Naive thymus-derived CD8-positive, alpha-beta T cell (primary cell): ENCODE data around the gene SLC25A47. TPM values are rescaled to one million over a fixed set of nuclear protein-coding genes. Genes with fewer than 3 reads are reported as not detected.
"Not testable (repeated sequence)": the region's sequence is repeated elsewhere in the genome, so short reads cannot be mapped to it uniquely, and the experiment has no call there.

ENCODE experiments used
- ATAC-seq, 2 donors: fragments of 150-1000 bp; cut with Tn5 transposase in 1 of 2; sonication (Bioruptor Pico), chemical (Tn5 transposase) in 1 of 2; 1 replicate in 1 of 2; 2 replicates in 1 of 2; pipeline ENCODE4 v1.10.0; 2021; ENCODE audit warnings: mild to moderate bottlenecking in 2 of 2, moderate library complexity in 2 of 2
- POLR2A ChIA-PET: fragments of 350-600 bp; sonication (Branson Sonifier 250); formaldehyde crosslinking; loops from one replicate; lab custom pipeline; 2021; ENCODE audit warnings: antibody characterized with exemption; lab: Charles Lee
- DNase-seq, 10 donors: peaks; one replicate each; pipeline versions ENCODE4 v3.0.0 to v3.0.0-alpha.2; 2020 to 2022
- H3K27ac Mint-ChIP-seq, 10 donors: one replicate each; pipeline ENCODE4 v1.8.0; 2020 to 2022; ENCODE audit warnings: mild to moderate bottlenecking in 10 of 10, mixed read lengths in 10 of 10, moderate library complexity in 4 of 10, inconsistent platforms in 1 of 10
- H3K27me3 Mint-ChIP-seq, 5 donors: one replicate each; pipeline ENCODE4 v1.8.0; 2021 to 2022; ENCODE audit warnings: mixed read lengths in 5 of 5
- H3K36me3 Mint-ChIP-seq, 3 donors: one replicate each; pipeline ENCODE4 v1.8.0; 2020 to 2022; ENCODE audit warnings: mixed read lengths in 3 of 3, mild to moderate bottlenecking in 2 of 3, inconsistent platforms in 1 of 3
- H3K4me1 Mint-ChIP-seq, 4 donors: one replicate each; pipeline ENCODE4 v1.8.0; 2021 to 2022; ENCODE audit warnings: mixed read lengths in 4 of 4
- H3K4me3 Mint-ChIP-seq, 10 donors: one replicate each; pipeline ENCODE4 v1.8.0; 2020 to 2022; ENCODE audit warnings: mild to moderate bottlenecking in 10 of 10, mixed read lengths in 10 of 10, moderate library complexity in 6 of 10, inconsistent platforms in 1 of 10
- H3K9me3 Mint-ChIP-seq, 9 donors: one replicate each; pipeline ENCODE4 v1.8.0; 2020 to 2022; ENCODE audit warnings: mixed read lengths in 9 of 9, mild to moderate bottlenecking in 3 of 9, inconsistent platforms in 1 of 9, moderate library complexity in 1 of 9
- polyA plus RNA-seq, 3 donors: library from polyadenylated mRNA; unstranded; fragments of 300-500 nt; fragmentation: Illumina TruSeq; gene quantifications; one replicate each; pipeline ENCODE4 v1.2.3, GENCODE V29; 2021
- total RNA-seq, 8 experiments: library from RNA in 2 of 8; stranded (reverse) in 2 of 8; gene quantifications; one replicate each; pipeline ENCODE4 v1.2.3 and lab custom pipeline; 2021 to 2026

SLC25A47 gene
- total and polyA plus RNA-seq, 5 experiments from 2014 or later, result not detected

DNA sequence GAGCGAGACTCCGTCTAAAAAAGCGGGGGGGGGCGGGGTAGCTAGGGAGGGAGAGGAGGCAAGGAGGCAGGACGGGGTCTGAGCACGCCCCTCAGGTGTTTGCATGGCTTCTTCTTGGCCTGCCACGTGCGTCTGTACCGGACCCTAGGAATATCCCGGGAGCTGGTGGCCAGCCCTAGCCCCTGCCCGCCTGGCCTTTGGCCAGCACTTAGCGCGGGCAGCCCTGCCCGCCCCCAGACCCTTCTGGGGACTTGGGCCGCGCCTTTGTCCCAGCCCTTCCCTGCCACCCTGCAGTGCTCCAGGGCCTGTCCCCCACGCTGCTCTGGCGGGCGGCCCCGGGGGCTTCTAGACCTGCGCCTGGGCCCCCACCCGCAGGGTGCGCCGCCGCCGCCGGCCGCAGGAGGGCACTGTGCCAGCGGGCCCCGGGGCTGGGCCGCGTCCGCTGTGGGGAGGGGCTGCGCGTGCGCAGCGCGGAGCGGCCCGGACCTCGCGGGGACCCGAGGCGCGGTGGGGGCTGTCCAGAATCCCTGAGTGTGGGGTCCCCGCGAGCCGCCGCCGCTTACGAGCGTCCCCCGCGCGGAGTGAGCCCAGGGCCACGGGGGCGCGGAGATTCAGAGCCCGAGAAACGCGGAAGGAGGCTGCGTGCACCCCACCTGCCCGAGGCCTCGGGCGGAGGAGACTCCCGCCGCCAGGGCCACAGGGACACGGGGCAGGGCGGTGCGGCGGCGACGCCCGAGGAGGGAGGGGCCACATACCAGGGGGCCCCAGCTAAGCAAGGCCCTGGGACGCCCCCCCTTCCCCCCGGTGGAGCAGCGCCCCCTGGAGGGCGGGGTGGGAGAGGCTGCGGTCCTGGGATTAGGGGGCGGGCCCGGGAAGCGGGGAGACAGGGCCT, 37.9 kb upstream of the SLC25A47 start:
- Mint-ChIP-seq H3K27me3 (no peaks in the 10 kb centered on the region), H3K9me3 (no peaks in the 10 kb centered on the region), H3K27ac (peak overlapping the region in 8 of 10 donors; percentile 58 to 96 (median 83)), H3K4me1 (peaks cover 7 to 16% (median 10%) of the 10 kb centered on the region in 4 donors), H3K4me3 (peak overlapping the region; percentile 19 to 92 (median 75)), H3K36me3 (peaks cover 0 to 8% (median 0%) of the 10 kb centered on the region in 3 donors)
- DNase-seq (peak; percentile 70 to 89 (median 83)), ATAC-seq (peak; percentile 86 to 90)
- POLR2A ChIA-PET, result interaction anchor here (0.7 to 2.1 kb wide), 5 partner anchors 28 to 92 kb away, joined by 3 to 6 read pairs (median 5); a partner anchor contains a TSS

DNA sequence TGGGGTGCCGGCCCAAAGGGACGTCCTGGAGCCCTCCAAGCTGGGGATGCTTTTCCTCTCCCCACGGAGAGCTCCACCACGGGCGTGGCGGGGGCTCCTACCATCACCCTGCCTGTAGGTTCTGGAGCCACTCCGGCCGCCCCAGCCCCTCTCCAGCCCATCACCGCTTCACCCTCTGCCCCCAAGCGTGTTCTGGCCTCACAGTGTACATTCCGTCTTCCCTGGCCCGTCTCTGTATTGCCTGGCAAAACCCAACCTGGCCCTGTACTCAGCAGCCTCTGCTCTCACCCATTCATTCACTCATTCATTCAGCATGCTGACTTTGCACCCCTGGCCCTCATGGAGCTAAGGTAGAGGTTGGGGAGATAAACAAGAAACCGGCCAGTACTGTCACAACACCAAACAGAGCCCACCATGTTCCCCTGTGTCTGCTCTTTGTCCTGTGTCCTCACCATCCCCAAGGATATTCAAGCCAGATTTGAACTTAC, 37.2 kb upstream of the SLC25A47 start:
- Mint-ChIP-seq H3K9me3 (no peaks in the 10 kb centered on the region), H3K27ac (peak overlapping the region in 9 of 10 donors; percentile 58 to 96 (median 89)), H3K36me3 (peaks cover 0 to 3% (median 0%) of the 10 kb centered on the region in 3 donors), H3K4me1 (peaks cover 7 to 16% (median 10%) of the 10 kb centered on the region in 4 donors), H3K4me3 (peak overlapping the region; percentile 66 to 92 (median 82)), H3K27me3 (no peaks in the 10 kb centered on the region)
- POLR2A ChIA-PET, result interaction anchor here (0.6 to 2.1 kb wide), 5 partner anchors 39 to 92 kb away, joined by 3 to 6 read pairs (median 5); a partner anchor contains a TSS
- DNase-seq (peak in 1 of 10 donors; percentile 15), ATAC-seq (no peak)

DNA sequence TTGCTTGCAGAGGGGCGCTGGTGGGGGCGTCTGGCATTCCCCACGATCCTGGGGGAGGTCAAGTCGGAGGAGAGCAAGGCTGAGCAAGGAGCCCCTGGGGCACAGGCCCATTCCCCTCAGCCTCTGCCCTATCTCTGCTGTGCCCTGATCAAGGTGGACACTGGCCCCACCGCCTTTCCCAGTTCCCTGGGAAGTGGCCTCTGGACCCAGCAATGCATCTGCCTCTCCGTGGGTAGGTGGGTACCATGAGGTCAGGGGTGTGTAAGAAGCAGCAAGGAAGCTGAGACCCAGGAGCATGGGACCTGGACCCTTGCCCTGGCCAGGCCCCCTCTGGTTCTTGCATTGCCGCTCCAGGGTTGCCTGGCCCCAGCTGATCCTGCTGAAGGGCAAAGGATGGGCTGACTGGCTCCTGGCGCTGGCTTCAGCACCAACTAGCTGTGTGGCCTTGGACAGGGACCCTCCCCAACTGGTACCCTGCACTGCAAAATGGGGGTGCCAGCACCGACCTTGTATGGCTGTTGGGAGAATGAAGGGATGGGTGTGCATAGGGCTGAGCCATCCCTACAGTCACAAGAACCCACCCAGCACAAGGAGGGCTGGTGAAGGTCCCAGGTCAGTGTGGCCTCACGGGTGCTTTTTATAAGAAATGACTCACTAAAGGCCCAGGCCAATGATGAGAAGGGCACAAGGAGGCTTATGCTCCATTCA, 36.5 kb upstream of the SLC25A47 start:
- POLR2A ChIA-PET, result interaction anchor here (0.6 to 2.1 kb wide), 2 partner anchors 48 to 93 kb away, joined by 3 to 5 read pairs; no protein-coding TSS in a partner anchor
- peak overlapping the region in 8 of 10 donors; percentile 22 to 83 (median 74) for H3K4me3 Mint-ChIP-seq

DNA sequence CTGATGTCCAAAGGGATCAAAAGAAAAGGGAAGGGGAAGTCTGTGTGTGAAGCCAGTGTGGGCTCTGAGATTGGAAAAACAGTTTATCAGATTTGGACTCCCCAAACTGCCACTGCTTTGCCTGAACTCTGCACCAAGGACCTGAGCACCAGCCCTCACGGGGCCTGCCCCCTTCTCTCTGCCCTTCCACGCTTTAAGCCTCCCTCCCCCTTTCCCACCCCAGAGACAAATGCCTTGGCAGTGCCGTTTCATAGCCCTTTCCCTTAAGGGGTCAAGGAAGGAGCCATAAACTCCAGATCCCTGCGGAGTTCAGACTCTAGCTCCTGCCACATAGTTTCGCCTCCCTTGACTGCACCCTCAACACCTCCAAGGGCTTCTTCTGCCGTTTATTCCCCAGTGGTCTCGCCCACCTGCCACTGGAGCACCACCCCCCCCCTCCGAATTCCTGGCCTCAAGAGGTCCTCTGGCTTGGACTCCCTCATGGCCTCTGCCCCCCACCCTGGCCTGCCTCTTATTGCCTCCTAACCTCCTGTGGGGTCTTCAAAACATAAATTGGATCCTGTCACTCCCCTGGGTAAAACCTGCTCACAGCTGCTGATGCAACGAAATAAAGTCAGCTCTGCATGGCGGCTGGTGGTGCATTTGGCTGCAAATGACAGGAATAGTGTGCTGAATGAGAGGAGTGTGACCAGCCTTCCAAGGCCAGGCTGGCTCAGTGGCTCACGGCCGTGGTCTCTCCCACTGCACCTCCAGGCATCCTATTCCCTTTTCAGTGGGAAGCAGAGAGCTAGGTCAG, 35.7 kb upstream of the SLC25A47 start:
- no peak overlapping the region for H3K4me3 Mint-ChIP-seq
- ATAC-seq (no peak), DNase-seq (no peak)
- no peaks in the 10 kb centered on the region for H3K36me3 Mint-ChIP-seq
- no peaks in the 10 kb centered on the region for H3K27me3 Mint-ChIP-seq
- H3K9me3 Mint-ChIP-seq, result no peaks in the 10 kb centered on the region
- POLR2A ChIA-PET, result no interaction called here
- no peak overlapping the region for H3K27ac Mint-ChIP-seq
- H3K4me1 Mint-ChIP-seq, result peaks cover 7 to 13% (median 9%) of the 10 kb centered on the region in 4 donors

More for the DNA sequence above, 36.5 kb upstream of the SLC25A47 start:
- Mint-ChIP-seq H3K27me3 (no peaks in the 10 kb centered on the region), H3K4me1 (peaks cover 7 to 16% (median 10%) of the 10 kb centered on the region in 4 donors), H3K9me3 (no peaks in the 10 kb centered on the region), H3K27ac (peak overlapping the region in 2 of 10 donors; percentile 11 to 96), H3K36me3 (peaks cover 0 to under 1% (median 0%) of the 10 kb centered on the region in 3 donors)
- ATAC-seq, result no peak
- DNase-seq, result no peak

DNA sequence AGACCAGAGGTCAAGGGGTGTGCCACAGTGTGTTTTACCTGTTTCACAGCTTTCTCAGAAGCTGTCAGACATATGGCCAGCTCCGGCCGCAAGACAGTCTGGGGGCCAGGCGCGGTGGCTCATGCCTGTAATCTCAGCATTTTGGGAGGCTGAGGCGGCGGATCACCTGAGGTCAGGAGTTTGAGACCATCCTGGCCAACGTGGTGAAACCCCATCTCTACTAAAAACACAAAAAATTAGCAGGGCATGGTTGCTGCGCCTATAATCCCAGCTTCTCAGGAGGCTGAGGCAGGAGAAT, 35.2 kb upstream of the SLC25A47 start:
- POLR2A ChIA-PET, DNase-seq, H3K27me3 Mint-ChIP-seq, H3K9me3 Mint-ChIP-seq, ATAC-seq, H3K27ac Mint-ChIP-seq, H3K36me3 Mint-ChIP-seq, H3K4me3 Mint-ChIP-seq: not testable (repeated sequence)
- peaks cover 7 to 11% (median 8%) of the 10 kb centered on the region in 4 donors for H3K4me1 Mint-ChIP-seq

DNA sequence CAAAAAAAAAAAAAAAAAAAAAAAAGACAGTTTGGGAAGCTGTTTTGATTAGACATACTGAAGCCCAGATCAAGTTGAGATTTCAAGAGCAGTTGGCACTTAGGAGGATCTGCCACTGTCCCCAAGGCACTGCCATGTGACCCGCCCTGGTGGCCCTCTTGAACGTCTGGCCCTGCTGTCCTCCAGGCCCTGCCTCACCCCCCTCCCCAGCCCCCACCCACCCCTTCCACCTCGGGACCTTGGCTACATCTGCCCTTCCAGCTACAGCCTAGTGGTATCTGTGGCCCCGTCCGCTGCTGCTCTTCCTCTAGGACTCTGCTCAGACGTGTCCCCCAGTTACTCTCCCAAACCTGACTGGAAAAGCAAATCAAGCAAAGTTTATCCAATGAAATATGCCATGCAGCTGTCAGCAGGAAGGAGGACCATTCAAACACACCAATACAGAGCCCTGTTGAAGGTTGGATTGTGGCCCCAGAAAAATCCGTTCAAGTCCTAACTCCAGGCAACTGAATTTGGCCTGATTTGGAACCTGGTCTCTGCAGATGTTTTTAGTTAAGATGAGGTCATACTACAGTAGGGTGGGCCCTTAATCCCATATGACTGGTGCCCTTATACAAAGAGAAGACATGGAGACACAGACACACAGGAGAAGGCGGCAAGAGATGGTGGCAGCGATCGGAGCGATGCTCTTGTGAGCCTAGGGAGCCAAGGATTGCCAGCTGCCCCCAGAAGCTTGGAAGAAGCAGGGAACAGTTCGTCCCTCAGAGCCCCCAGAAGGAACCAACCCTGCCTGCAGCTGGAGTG, 34.6 kb upstream of the SLC25A47 start:
- Mint-ChIP-seq H3K36me3 (no peaks in the 10 kb centered on the region), H3K27me3 (no peaks in the 10 kb centered on the region), H3K4me1 (peaks cover 7 to 11% (median 8%) of the 10 kb centered on the region in 4 donors), H3K27ac (peak overlapping the region in 2 of 10 donors; percentile 35 to 68), H3K4me3 (no peak overlapping the region), H3K9me3 (no peaks in the 10 kb centered on the region)
- no peak for DNase-seq
- POLR2A ChIA-PET, result interaction anchor here (0.6 kb wide), 1 partner anchor 74 kb away, joined by 3 read pairs; no protein-coding TSS in a partner anchor
- no peak for ATAC-seq

DNA sequence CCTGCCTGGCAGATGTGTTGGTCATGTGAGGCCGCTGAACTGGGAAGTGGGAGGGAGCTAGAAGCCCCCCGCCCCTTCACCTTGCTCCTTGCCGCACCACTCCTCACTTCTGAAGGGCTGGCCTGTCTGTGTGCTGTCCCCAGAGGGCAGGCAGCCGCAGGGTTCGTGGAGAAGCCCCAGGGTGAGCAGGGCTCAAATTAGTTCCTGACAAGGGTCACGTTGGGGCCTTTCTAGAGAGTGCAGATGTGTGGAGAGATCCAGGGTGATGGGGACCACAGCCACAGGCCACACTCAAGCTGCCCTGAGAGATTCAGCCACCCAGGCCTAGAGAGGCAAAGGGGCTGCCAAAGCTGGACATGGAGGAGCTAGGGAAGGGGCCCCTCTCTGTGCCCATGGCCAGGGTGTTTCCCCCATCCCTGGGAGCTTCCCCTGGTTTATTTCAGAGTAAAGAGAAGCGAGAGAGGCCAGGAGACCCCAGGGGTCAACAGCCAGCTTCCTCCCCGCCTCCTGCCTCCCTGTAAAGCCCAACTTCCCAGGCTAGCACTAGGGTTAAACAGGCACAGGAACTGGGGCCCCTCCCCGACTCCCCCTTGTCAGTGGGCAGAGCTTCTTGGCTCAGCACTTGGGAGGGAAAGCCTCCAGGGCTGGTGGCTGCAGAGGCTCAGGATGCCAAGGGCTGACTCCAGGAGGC, 33.1 kb upstream of the SLC25A47 start:
- H3K27me3 Mint-ChIP-seq, result no peaks in the 10 kb centered on the region
- no peaks in the 10 kb centered on the region for H3K9me3 Mint-ChIP-seq
- POLR2A ChIA-PET, result no interaction called here
- no peak overlapping the region for H3K4me3 Mint-ChIP-seq
- no peak for DNase-seq
- no peaks in the 10 kb centered on the region for H3K36me3 Mint-ChIP-seq
- ATAC-seq, result no peak
- no peak overlapping the region for H3K27ac Mint-ChIP-seq
- H3K4me1 Mint-ChIP-seq, result peaks cover 3 to 7% (median 7%) of the 10 kb centered on the region in 4 donors

DNA sequence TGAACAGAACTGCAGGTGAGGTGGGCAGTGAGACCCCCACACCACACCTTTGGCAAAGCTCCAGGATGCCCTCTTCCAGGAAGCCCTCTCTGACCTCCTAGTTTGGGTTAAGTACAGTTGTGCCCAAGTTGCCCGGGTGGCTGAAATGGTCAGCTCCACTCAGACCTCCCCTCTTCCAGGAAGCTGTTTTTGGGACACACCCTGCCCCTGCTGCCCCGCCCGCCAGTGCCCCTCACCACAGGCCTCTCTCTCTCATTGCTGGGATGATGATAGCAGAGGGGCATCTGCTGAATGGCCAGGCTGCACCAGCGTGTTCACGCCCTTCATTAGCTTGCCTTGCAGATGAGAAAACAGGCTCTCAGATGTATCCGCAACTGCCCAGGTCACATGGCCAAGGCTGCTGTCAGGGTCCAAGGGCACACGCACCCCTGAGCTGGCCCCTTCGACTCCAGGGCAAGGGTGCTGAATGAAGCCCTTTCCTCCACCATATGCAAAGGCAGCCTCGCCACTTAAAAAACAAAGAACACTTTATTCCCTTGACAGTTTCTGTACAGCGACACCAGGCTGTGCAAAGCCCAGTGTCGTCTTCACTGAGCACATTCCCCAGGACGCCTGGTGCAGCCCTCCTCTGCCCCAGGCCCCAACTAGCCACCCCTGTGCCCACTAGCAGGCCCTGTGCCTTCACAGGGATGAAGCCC, 32.4 kb upstream of the SLC25A47 start:
- Mint-ChIP-seq H3K27ac (no peak overlapping the region), H3K4me3 (no peak overlapping the region), H3K9me3 (no peaks in the 10 kb centered on the region), H3K4me1 (peaks cover 3 to 7% (median 6%) of the 10 kb centered on the region in 4 donors), H3K36me3 (no peaks in the 10 kb centered on the region), H3K27me3 (no peaks in the 10 kb centered on the region)
- ATAC-seq (no peak), DNase-seq (no peak)
- POLR2A ChIA-PET, result no interaction called here

DNA sequence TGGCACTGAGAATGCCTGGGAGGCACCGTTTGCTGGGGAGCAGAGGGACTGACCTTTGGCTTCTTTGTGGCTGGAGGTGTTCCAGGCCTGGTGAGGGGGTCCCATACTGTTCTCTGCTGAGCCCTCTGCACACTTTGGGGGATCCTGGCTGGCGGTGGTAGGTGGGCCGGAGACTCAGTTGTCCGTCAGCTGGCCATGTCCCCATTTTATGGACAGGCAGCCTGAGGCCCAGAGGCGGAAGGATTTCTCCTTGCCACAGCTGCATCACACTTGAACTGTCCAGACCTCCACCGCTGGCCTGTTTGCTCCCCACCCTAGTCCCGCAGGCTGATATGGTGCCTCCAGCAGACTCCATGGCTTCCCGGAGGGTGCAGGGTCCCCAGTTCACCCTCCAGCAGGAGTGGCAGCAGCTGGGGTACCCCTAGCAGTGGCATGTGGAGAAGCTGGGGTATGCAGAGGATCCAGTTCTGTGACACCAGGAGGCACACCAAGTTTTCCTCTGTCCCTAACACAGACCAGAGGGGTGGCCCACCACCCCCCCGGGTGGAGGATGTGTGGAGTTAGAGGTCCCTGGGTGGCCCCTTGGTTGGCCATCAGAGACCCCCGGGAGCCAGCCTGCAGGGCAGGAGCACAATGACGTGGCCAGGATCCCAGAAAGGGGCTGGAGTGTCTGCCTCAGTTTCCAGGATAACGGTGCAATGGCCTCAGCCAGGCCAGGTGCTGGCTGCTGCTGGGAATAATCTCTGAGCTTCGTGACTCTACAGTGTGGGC, 31.6 kb upstream of the SLC25A47 start:
- Mint-ChIP-seq H3K27me3 (no peaks in the 10 kb centered on the region), H3K9me3 (no peaks in the 10 kb centered on the region), H3K36me3 (no peaks in the 10 kb centered on the region), H3K4me1 (peaks cover 0 to 10% (median under 1%) of the 10 kb centered on the region in 4 donors), H3K4me3 (no peak overlapping the region), H3K27ac (no peak overlapping the region)
- DNase-seq, result no peak
- ATAC-seq, result no peak
- POLR2A ChIA-PET, result no interaction called here

DNA sequence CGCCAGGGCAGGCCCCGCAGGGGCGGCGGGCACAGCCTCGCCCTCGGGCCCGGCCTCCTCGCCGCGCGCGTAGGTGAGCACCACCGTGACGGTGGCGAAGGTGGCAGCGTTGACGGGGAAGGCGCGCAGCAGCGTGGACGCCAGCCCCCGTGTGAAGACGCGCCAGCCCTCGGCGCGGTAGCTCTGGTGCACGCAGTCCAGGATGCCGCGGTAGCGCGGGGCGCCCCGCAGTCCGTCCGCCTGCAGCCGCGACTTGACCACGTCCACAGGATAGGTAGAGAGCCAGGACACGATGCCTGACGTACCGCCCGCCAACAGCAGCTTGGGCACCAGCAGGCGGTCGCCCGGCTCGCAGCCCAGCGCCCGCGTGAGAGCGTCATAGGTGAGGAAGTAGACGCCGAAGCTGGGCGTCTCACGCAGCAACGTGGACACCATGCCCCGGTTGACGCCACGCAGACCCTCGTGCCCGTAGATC, 30.8 kb upstream of the SLC25A47 start:
- H3K9me3 Mint-ChIP-seq, result no peaks in the 10 kb centered on the region
- no peaks in the 10 kb centered on the region for H3K36me3 Mint-ChIP-seq
- H3K27me3 Mint-ChIP-seq, result no peaks in the 10 kb centered on the region
- ATAC-seq, result no peak
- no peak overlapping the region for H3K27ac Mint-ChIP-seq
- POLR2A ChIA-PET, result interaction anchor here (1.7 kb wide), 1 partner anchor 11 kb away, joined by 5 read pairs; no protein-coding TSS in a partner anchor
- H3K4me1 Mint-ChIP-seq, result peaks cover 0 to 18% (median under 1%) of the 10 kb centered on the region in 4 donors
- no peak overlapping the region for H3K4me3 Mint-ChIP-seq
- DNase-seq, result no peak
